GM12892 (cell line): ENCODE results near the gene MYD88.

Experiments used
- POLR2A ChIP-seq: IDR thresholded peaks from 2 replicates; pipeline ENCODE4 v1.6.1; 2011; ENCODE audit warnings: low read depth, low read length, control low read depth
- TAF1 ChIP-seq: IDR thresholded peaks from 2 replicates; pipeline ENCODE4 v1.6.1; 2011; ENCODE audit warnings: low read depth, mild to moderate bottlenecking, control low read depth, low read length, borderline replicate concordance

GRCh38 chr3:38157595-38157994 is 19.1 kb downstream of the MYD88 start:
- TF ChIP-seq TAF1 (no peak), POLR2A (no peak)
